HG03175 (cell line): ENCODE results near the gene RNU1-3.
"Not testable (repeated sequence)": the region's sequence is repeated elsewhere in the genome, so short reads cannot be mapped to it uniquely, and the experiment has no call there.

ENCODE experiments used
- ATAC-seq: cut with Tn5 transposase; IDR thresholded peaks from one replicate; pipeline ENCODE4 v1.9.1; 2021; ENCODE audit warnings: mild to moderate bottlenecking, moderate library complexity; ENCODE audit not compliant: unreplicated experiment

RNU1-3 gene

GRCh38 chr1:16666502-16667413, at the start of gene RNU1-3:
Gene RNU1-3 (minus strand): TSS chr1:16666948.
- ATAC-seq = peak; percentile 92

DNA sequence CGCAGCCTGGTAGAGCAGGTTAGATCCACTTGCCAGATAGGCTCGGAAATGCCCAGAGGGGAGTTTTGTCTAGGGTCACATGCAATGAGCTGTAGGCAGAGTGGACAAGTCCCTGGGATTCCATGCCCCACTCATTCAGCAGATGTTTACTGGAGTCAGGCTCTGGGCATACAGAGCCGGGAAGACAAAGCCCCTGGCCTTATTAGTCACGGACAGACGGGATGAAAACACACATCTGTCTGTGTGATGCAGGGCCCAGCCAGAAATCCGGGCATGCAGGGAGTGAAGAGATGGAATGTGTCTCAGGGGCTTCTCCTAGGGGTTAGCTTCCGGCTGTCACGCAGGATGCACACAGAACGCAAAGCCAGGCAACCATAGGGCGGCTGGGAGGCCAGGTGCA, 46.7 kb upstream of the RNU1-3 start:
- not testable (repeated sequence) for ATAC-seq

DNA sequence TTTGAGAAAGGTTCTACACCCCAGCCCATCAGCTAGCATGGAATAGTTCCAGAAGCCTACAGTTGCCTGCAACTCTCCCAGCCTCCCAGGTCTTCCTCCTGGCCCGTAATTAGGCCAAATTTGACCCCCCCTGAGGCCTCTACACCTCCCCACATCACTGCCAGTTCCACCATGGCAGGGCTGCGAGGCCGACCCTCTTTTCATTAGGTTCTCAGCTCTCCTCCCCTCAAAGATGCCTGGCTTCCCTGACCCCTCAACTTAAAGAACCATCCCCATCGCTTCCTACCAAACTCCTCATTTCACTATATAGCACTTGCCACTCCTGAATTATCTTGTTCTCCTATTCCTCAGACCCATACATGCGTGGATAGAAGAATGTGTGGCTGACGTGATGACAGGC, 46.2 kb upstream of the RNU1-3 start:
- ATAC-seq = not testable (repeated sequence)

DNA sequence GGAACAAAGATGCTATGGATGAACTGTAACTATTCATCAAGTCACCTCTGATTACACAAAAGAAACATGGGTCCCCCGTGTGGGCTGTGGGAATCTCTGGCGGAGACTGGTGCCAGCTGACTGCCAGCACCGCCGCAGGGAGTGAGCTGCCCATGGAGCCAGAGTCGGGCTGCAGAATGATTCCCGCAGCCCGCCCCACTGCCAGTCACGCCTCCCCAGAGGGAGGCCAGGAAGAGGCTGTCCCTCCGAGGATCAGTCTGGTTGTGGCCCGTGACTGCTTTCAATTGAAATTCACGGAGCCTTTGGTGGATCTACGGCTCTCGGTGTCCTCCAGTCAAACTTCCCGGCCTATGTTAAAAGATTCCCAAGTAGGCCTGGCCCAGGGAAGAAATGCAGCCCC, 45.8 kb upstream of the RNU1-3 start:
- ATAC-seq = not testable (repeated sequence)

DNA sequence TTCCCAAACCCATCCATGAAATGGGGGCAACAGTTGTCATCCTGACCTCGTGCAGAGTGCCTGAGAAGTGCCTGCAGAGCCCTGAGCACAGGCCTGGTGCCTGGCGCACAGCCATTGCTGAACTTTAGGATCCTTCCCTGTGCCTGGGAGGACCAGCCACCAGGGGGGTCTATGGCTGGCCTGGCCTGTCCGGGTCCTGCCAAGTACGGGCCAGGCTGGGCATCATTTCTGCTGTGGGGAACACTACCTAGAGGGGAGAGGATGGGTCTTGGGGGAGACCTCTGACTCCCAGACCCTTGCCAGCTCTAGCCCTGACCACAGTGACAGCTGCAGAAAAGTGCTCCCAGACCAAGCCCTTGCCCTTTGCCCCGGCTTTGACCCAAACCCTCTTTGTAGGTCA, 45.4 kb upstream of the RNU1-3 start:
- not testable (repeated sequence) for ATAC-seq

GRCh38 chr1:16710618-16711017, 43.9 kb upstream of the RNU1-3 start:
- ATAC-seq = not testable (repeated sequence)

- ATAC-seq = peak; percentile 53
Observed at GRCh38 chr1:16709659-16710087, 42.9 kb upstream of the RNU1-3 start.

DNA sequence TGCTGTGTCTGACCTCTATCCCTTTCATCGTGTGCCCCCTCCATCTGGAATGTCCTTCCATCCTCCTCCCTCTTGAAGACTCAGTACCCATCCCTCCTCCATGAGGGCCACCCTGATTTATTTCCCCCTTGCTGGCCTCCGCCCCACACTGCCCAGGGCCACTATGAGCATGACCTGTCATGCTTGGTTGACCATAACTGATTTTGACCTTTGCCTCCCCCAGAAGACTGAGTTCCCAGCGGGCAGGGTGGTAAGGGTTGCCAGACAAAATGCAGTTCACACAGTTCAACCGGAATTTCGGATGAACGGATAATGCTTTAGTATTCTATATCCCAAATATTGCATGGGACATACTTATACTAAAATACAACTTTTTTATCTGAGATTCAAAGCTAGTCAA, 42.0 kb upstream of the RNU1-3 start:
- ATAC-seq = not testable (repeated sequence)

GRCh38 chr1:16707130-16708093, 40.7 kb upstream of the RNU1-3 start:
- ATAC-seq = not testable (repeated sequence)

GRCh38 chr1:16706302-16706701, 39.6 kb upstream of the RNU1-3 start:
- not testable (repeated sequence) for ATAC-seq

- not testable (repeated sequence) for ATAC-seq
Observed at GRCh38 chr1:16704502-16705100, 37.9 kb upstream of the RNU1-3 start.

- not testable (repeated sequence) for ATAC-seq
Observed at GRCh38 chr1:16704076-16704475, 37.3 kb upstream of the RNU1-3 start.

DNA sequence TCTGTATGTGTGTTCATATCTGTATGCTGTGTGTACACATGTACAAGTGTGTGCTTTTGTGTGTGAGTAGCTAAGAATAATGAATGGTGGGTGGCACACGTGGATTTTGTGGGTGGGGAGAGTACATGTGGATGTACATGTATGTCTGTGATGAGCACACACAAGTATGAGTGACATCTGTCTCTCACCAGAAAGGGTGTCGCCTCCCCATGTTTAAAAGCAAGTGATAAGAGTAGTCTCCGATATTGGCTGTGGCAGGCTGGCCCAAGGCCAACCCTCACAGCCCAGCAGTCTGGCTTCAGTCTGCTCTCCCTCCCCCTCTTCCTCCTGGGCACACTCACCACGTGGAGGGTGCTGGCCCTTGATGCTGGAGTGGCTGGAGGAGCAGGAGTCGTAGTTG, 36.9 kb upstream of the RNU1-3 start:
- ATAC-seq = not testable (repeated sequence)

DNA sequence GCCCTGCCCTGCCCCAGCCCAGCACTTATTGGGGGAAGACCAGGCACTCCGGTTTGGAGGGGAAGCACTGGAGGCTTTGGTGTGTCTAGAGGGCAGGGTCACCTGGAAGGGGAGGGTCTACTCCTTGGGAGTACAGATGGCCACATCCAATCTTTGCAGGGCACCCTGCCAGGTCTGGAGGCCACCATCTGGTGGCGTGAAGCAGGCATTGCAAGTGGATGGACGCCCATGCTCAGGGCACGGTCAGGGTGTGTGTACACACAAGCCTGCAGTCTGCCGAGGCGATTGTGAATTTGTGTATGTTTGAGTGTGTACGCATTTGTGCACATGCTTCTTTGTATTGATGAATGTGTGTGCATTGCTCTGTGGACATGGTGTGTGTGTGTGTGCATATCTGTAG, 36.4 kb upstream of the RNU1-3 start:
- ATAC-seq = not testable (repeated sequence)

DNA sequence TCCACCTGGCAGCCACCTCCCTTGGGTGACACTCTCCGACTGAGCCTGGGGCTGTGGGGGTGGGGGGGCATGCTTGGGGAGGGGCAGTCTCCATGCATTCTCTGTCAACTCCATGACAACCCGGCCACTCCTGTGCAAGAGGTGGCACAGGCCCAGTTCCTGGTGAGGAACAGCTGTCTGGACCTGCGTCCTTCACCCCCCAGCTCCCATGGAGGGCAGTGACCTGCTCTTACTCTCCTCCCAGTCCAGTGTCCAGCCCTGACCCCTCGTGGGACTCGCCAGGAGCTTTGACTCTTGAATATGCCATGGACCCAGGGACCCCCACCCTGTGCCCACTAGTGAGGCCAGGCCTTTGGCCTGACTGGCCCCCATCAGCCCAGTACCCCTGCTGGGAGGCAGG, 35.5 kb upstream of the RNU1-3 start:
- ATAC-seq = not testable (repeated sequence)

DNA sequence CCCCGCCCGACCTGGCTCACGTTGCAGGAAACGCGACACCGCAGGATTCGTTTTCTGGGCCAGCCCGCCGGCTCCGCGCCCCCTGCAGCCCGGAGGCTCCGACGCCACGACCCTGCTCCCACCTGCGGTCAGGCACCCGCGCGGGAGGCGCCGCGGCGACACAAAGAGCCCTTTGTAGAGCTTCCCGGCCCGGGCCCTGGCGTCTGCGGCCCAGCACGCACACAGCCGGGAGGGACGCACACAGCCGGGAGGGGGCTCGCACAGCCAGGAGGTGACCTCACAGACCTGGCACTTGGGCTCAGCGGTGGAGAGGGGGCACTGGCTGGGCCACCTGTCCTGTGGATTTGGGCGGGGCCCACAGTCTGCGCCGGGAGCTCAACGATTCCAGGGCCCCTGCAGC, 34.4 kb upstream of the RNU1-3 start:
- ATAC-seq = not testable (repeated sequence)

- ATAC-seq = not testable (repeated sequence)
Observed at GRCh38 chr1:16700138-16700895, 33.6 kb upstream of the RNU1-3 start.

GRCh38 chr1:16699440-16699839, 32.7 kb upstream of the RNU1-3 start:
- not testable (repeated sequence) for ATAC-seq

- not testable (repeated sequence) for ATAC-seq
Observed at GRCh38 chr1:16697152-16697551, 30.4 kb upstream of the RNU1-3 start.

DNA sequence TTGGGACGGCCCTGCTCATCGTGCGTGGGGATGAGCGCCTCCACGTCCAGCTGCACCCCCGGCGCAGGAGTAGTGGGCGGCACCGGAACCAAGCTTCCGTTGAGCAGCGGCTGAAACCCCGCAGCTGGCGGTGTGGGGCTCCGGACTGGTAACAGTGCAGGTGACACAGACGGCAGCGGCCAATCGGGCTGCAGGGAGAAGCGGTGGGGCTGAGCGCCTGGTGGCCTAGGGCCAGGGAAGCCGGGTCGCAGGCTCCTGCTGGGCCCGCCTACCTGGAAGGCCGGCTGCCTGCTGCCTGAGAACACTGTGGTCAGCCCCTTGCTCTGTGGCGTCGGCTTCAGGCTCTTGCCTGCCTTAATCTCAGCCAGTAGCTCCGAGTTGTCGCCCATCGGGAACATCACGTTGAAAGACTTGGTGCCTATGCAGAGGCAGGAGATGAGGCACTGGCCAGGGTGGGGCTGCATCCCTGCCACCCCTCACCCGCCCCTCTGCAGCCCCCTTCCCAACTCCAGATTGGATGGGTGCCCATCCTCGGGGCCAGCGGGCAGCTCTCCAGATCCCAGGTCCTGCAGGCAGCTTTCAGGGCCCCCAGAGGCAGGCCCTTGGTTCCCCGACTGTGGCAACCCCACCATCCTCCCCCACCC, 29.9 kb upstream of the RNU1-3 start:
- not testable (repeated sequence) for ATAC-seq
